GM18861 (cell line): ENCODE data around the gene UPB1.

Experiments used
- ATAC-seq: cut with Tn5 transposase; IDR thresholded peaks from one replicate; pipeline ENCODE4 v1.9.1; 2021; ENCODE audit not compliant: unreplicated experiment

The UPB1 gene

GRCh38 chr22:24503843-24504338 lies 8.8 kb downstream of the UPB1 start:
- no peak for ATAC-seq

GRCh38 chr22:24504540-24504939 lies 9.4 kb downstream of the UPB1 start:
- no peak for ATAC-seq

GRCh38 chr22:24504956-24505736 lies 10.0 kb downstream of the UPB1 start:
- ATAC-seq: no peak

- ATAC-seq: no peak
These were observed 11.8 kb downstream of the UPB1 start for GRCh38 chr22:24506802-24507438.

GRCh38 chr22:24507716-24508115 lies 12.6 kb downstream of the UPB1 start:
- no peak for ATAC-seq

- ATAC-seq: no peak
These were observed 15.8 kb downstream of the UPB1 start for GRCh38 chr22:24510637-24511625.

- no peak for ATAC-seq
These were observed 16.9 kb downstream of the UPB1 start for GRCh38 chr22:24512043-24512442.

- ATAC-seq: no peak
These were observed 18.5 kb downstream of the UPB1 start for GRCh38 chr22:24513378-24514240.

- peak; percentile 38 for ATAC-seq
These were observed 19.3 kb downstream of the UPB1 start for GRCh38 chr22:24514241-24515026.

- ATAC-seq: no peak
These were observed 19.9 kb downstream of the UPB1 start for GRCh38 chr22:24515027-24515338.

GRCh38 chr22:24516301-24516737 lies 21.2 kb downstream of the UPB1 start:
- ATAC-seq: no peak

GRCh38 chr22:24517446-24517845 lies 22.3 kb downstream of the UPB1 start:
- no peak for ATAC-seq

- no peak for ATAC-seq
These were observed 23.1 kb downstream of the UPB1 start for GRCh38 chr22:24518228-24518627.

GRCh38 chr22:24518771-24519485 lies 23.8 kb downstream of the UPB1 start:
- ATAC-seq: no peak

- ATAC-seq: no peak
These were observed 24.4 kb downstream of the UPB1 start for GRCh38 chr22:24519496-24519895.

GRCh38 chr22:24521791-24522245 lies 26.7 kb downstream of the UPB1 start:
- no peak for ATAC-seq

- no peak for ATAC-seq
These were observed 28.7 kb downstream of the UPB1 start for GRCh38 chr22:24523873-24524272.

- peak; percentile 65 for ATAC-seq
These were observed 30.4 kb downstream of the UPB1 start for GRCh38 chr22:24525416-24526037.
